ENCODE data around the gene CA10.

GRCh38 chr17:51701501-51701900 is 457.0 kb downstream of the CA10 start:
- TF ChIP-seq CTCF (IDR thresholded peaks at IDR 0.05) (no peak), EP300 (IDR thresholded peaks at IDR 0.05) (no peak), POLR2A (IDR thresholded peaks at IDR 0.05) (no peak), POLR2AphosphoS5 (IDR thresholded peaks at IDR 0.05) (no peak)

All from gastroesophageal sphincter (tissue), 3 donors.